Smooth muscle cell (in vitro differentiated cells): Measurements from ENCODE around the gene INO80D. TPM values are rescaled to one million over a fixed set of nuclear protein-coding genes. Genes with fewer than 3 reads are reported as not detected.

Experiments used
- DNase-seq: peaks from one replicate; lab custom pipeline; 2025; ENCODE audit not compliant: unreplicated experiment; lab: John Stamatoyannopoulos, UW
- H2AFZ ChIP-seq: fragments of 200-600 bp; sonication (generic); 2 replicates; pipeline ENCODE4 v1.6.0; 2016; ENCODE audit warnings: antibody characterized with exemption, low read depth, mild to moderate bottlenecking
- H3F3A ChIP-seq: fragments of 200-600 bp; sonication (generic); 2 replicates; pipeline ENCODE4 v1.6.0; 2017; ENCODE audit warnings: antibody characterized with exemption, low read depth
- H3K27ac ChIP-seq: fragments of 200-600 bp; sonication (generic); 2 replicates; pipeline ENCODE4 v1.5.1; 2016; ENCODE audit warnings: low read depth, mild to moderate bottlenecking
- H3K27me3 ChIP-seq: fragments of 200-600 bp; sonication (generic); 2 replicates; pipeline ENCODE4 v1.6.1; 2016; ENCODE audit warnings: low read depth, mild to moderate bottlenecking
- H3K36me3 ChIP-seq: fragments of 200-600 bp; sonication (generic); 2 replicates; pipeline ENCODE4 v1.5.1; 2016; ENCODE audit warnings: low read depth
- H3K4me1 ChIP-seq: fragments of 200-600 bp; sonication (generic); 2 replicates; pipeline ENCODE4 v1.5.1; 2016; ENCODE audit warnings: low read depth
- H3K4me2 ChIP-seq: fragments of 200-600 bp; sonication (generic); 2 replicates; pipeline ENCODE4 v1.6.0; 2016; ENCODE audit warnings: mild to moderate bottlenecking
- H3K4me3 ChIP-seq: fragments of 200-600 bp; sonication (generic); 2 replicates; pipeline ENCODE4 v1.5.1; 2016; ENCODE audit warnings: mild to moderate bottlenecking
- H3K79me2 ChIP-seq: fragments of 200-600 bp; sonication (generic); 2 replicates; pipeline ENCODE4 v1.6.0; 2016; ENCODE audit warnings: low read depth, mild to moderate bottlenecking
- H3K9ac ChIP-seq: fragments of 200-600 bp; sonication (generic); 2 replicates; pipeline ENCODE4 v1.6.0; 2016; ENCODE audit warnings: low read depth
- H3K9me3 ChIP-seq: fragments of 200-600 bp; sonication (generic); replicated peaks from 2 replicates; pipeline ENCODE4 v1.5.1; 2016; ENCODE audit warnings: low read depth
- H4K20me1 ChIP-seq: fragments of 200-600 bp; sonication (generic); 2 replicates; pipeline ENCODE4 v1.6.0; 2016; ENCODE audit warnings: low read depth
- CTCF ChIP-seq: fragments of 200-600 bp; sonication (generic); IDR thresholded peaks from 2 replicates; pipeline ENCODE4 v1.5.1; 2017; ENCODE audit warnings: borderline replicate concordance, mild to moderate bottlenecking, antibody characterized with exemption; ENCODE audit not compliant: insufficient read depth, poor library complexity, severe bottlenecking
- WGBS: methylation state at CpG from one replicate; pipeline ENCODE4 v1.1.7; 2016; ENCODE audit warnings: low lambda C conversion rate; 5-methylcytosine and 5-hydroxymethylcytosine counted together
- polyA plus RNA-seq: library from polyadenylated mRNA; unstranded; fragments of >200 nt; fragmentation: Nextera tagmentation; extraction: Ambion mirVana; gene quantifications from 2 replicates; pipeline ENCODE4 v1.2.1, GENCODE V29; 2016
- total RNA-seq: library from RNA; depleted of rRNA; stranded (reverse); fragments of >200 nt; gene quantifications from 2 replicates; pipeline ENCODE4 v1.2.3, GENCODE V29; 2014

Gene INO80D
- total and polyA plus RNA-seq, 2 experiments from 2014 or later: 1.4 to 9.1 TPM

- 75% methylated on average over 5 of the region's 5 CpGs for WGBS
- no peak overlapping the region for H3K4me2 ChIP-seq
- H3K4me3 ChIP-seq: no peak overlapping the region
- H4K20me1 ChIP-seq: no peaks in the 10 kb centered on the region
- DNase-seq: no peak
- no peak overlapping the region for H2AFZ ChIP-seq
- H3K36me3 ChIP-seq: no peaks in the 10 kb centered on the region
- H3K9me3 ChIP-seq: no peaks in the 10 kb centered on the region
- no peaks in the 10 kb centered on the region for H3K79me2 ChIP-seq
- no peaks in the 10 kb centered on the region for H3K27me3 ChIP-seq
- no peak overlapping the region for H3K27ac ChIP-seq
- H3F3A ChIP-seq: no peaks in the 10 kb centered on the region
- no peaks in the 10 kb centered on the region for H3K4me1 ChIP-seq
- TF ChIP-seq CTCF: no peak
- no peak overlapping the region for H3K9ac ChIP-seq
Observed at GRCh38 chr2:205954707-205955106, 131.3 kb downstream of the INO80D start.

GRCh38 chr2:205952282-205952681 lies 133.7 kb downstream of the INO80D start:
- WGBS: 96% methylated on average over 2 of the region's 2 CpGs
- Histone ChIP-seq H3K79me2 (no peaks in the 10 kb centered on the region), H3K27ac (no peak overlapping the region), H3K4me1 (no peaks in the 10 kb centered on the region), H3K4me2 (no peak overlapping the region), H2AFZ (no peak overlapping the region), H3K36me3 (no peaks in the 10 kb centered on the region), H3K4me3 (no peak overlapping the region), H3K9me3 (no peaks in the 10 kb centered on the region), H3F3A (no peaks in the 10 kb centered on the region), H3K9ac (no peak overlapping the region), H3K27me3 (no peaks in the 10 kb centered on the region), H4K20me1 (no peaks in the 10 kb centered on the region)
- no peak for DNase-seq
- TF ChIP-seq CTCF: no peak

GRCh38 chr2:205948883-205949282 lies 137.1 kb downstream of the INO80D start:
- Histone ChIP-seq H3K36me3 (no peaks in the 10 kb centered on the region), H3K79me2 (no peaks in the 10 kb centered on the region), H3K4me3 (no peak overlapping the region), H3K27me3 (no peaks in the 10 kb centered on the region), H3K9ac (no peak overlapping the region), H3K4me1 (no peaks in the 10 kb centered on the region), H2AFZ (no peak overlapping the region), H3K9me3 (no peaks in the 10 kb centered on the region), H4K20me1 (no peaks in the 10 kb centered on the region), H3K4me2 (no peak overlapping the region), H3F3A (no peaks in the 10 kb centered on the region), H3K27ac (no peak overlapping the region)
- WGBS: 80% methylated on average over 7 of the region's 7 CpGs
- no peak for TF ChIP-seq CTCF
- DNase-seq: no peak

GRCh38 chr2:205948496-205948837 lies 137.5 kb downstream of the INO80D start:
- 88% methylated on average over 5 of the region's 5 CpGs for WGBS
- H4K20me1 ChIP-seq: no peaks in the 10 kb centered on the region
- no peak overlapping the region for H3K27ac ChIP-seq
- no peak overlapping the region for H3K9ac ChIP-seq
- no peaks in the 10 kb centered on the region for H3K9me3 ChIP-seq
- no peak for TF ChIP-seq CTCF
- H3K4me1 ChIP-seq: no peaks in the 10 kb centered on the region
- no peaks in the 10 kb centered on the region for H3K79me2 ChIP-seq
- H3K27me3 ChIP-seq: no peaks in the 10 kb centered on the region
- DNase-seq: no peak
- H3K4me2 ChIP-seq: peak overlapping the region; percentile 72
- no peaks in the 10 kb centered on the region for H3K36me3 ChIP-seq
- H3F3A ChIP-seq: no peaks in the 10 kb centered on the region
- H2AFZ ChIP-seq: no peak overlapping the region
- H3K4me3 ChIP-seq: no peak overlapping the region
